ENCODE results near the gene CHGA.

Gene CHGA

DNA sequence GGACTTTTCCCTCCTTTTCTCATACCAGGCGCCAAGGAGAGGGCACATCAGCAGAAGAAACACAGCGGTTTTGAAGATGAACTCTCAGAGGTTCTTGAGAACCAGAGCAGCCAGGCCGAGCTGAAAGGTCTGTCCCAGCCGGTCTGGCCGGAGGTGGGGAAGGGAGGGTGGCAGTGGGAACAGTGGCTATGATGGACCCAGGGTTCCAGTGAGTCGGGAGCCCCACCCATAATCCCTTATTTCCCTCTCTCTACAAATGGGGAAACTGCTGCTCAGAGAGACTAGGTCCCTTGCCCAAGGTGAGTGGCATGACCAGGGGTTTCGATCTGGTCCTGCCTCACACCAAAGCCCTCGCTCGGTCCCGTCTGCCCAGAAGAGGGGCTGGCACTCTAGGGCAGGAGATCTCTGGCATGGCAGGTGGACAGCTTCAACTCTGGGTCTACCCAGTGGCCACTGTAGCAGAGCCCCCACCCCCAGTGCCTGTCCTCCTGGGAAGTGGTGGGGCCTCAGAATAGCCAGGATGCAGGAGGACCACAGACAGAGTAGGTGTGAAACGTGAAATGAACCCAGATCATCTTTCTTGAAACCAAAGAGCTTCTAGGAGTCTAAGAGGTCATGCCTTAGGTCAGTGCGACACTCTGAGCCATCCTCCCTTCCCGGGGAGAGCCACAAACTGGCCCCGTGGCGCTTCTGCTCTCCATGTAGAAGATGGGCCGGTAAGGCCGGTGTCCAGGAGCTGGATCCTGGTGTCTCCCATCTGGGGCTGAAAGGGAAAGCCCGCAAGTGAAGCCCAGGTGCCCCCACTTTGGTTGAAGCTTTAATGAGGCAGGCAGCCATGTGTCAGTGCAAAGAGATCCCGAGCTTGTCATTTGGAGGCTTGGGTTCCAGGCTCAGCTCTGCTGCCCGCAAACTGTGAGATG, 7.0 kb downstream of the CHGA start:
- DNase-seq (ENCODE audit: low spot score), result no peak

DNA sequence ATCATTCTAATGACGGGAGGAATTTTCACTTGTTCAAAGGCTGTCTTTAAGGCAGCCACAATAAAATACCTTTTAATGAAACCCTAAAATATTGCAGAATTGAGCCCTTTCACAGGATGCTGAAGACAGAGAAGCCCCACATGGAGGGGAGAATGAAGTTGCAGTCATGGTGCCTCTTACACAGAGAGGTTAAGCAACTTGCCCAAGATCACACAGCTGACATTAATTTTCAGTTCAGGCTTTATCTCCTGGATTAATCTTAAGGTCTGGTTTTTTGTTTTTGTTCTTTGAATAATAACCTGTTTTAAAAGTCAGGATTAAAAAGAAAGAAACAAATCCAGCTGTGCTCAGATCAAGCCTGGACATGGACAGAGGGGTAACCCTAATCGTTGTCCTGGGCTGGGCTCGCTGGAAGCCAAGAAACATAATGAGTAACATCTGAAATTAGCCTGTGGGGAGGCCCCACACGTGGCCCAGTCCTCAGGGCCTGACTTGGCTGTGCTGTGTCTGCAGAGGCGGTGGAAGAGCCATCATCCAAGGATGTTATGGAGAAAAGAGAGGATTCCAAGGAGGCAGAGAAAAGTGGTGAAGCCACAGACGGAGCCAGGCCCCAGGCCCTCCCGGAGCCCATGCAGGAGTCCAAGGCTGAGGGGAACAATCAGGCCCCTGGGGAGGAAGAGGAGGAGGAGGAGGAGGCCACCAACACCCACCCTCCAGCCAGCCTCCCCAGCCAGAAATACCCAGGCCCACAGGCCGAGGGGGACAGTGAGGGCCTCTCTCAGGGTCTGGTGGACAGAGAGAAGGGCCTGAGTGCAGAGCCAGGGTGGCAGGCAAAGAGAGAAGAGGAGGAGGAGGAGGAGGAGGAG, 8.0 kb downstream of the CHGA start:
- no peak for DNase-seq (ENCODE audit: low spot score)

DNA sequence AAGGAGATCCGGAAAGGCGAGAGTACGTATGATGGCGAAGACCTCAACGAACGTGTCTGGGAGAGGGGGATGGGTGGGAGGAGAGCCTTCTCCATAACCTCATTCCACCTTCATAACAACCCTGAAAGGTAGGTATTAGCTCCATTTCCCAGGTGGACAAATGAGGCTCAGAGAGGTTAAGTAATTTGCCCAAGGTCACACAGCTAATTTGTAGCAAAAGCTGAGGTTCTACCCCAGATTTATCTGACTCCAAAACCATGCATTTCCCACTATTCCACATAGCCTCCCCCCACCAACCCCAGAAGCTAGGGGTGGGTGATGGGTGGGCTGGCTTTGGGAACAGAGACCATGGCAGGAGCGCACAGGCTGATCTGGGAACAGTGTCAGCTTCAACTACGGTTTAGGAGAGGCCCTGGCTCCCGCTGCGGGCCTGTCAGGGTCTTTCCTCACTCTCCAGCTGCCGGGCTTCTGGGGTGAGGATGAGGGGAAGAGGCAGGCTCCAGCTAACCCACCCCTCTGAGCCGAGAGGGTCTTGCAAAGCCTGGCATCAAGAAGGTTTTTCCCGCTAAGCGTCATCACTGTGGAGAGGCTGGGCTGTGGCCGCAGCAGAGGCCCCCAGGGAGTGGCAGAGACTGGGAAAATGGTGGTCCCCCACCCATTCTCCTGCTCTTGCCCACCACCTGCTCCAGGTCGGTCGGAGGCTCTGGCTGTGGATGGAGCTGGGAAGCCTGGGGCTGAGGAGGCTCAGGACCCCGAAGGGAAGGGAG, 8.9 kb downstream of the CHGA start:
- DNase-seq (ENCODE audit: low spot score), result no peak

DNA sequence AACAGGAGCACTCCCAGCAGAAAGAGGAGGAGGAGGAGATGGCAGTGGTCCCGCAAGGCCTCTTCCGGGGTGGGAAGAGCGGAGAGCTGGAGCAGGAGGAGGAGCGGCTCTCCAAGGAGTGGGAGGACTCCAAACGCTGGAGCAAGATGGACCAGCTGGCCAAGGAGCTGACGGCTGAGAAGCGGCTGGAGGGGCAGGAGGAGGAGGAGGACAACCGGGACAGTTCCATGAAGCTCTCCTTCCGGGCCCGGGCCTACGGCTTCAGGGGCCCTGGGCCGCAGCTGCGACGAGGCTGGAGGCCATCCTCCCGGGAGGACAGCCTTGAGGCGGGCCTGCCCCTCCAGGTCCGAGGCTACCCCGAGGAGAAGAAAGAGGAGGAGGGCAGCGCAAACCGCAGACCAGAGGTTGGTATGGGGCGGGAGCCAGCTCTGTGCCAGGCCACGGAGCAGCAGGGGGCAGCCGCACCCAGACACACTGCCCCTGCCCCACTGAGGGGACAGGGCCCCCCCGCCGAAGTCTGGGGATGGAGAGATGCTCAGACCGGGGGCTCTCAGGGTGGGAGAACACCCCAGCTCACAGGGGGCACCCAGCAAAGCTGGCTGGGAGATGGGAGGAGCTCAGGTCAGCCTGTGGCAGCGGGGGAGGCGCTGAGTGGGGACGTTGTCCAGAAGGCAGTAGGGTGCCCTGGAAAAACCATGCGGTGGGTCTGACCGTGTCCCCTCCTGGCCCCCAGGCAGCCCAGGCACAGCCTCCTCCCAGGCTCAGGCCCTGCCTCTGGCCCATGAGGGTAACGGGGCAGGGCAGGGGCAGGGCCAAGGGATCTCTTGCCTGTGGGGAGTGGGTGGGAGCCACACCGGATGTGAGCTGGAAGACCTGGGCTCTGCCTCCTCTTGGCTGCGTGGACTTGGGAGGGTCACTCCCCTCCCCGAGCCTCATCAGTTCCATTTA, 9.8 kb downstream of the CHGA start:
- no peak for DNase-seq (ENCODE audit: low spot score)

DNA sequence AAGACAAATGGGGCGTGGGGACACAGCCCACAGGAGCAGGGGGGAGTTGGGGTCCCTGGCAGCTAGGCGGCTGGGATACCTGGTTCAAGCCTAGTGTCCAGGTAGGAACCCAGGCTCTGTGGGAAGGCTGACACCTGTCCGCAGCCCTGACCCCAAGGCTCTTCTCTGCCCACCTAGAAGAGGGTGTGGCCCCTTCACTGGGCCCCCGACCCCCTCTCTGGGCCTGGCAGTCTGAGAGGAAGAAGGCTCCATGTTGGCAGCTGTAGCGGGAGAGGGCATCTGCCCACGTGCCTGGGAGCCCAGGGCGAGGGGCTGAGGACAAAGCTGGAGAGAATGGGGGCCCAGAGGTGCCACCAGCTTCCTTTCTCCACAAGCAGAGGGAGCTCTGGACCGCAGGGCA, 10.5 kb downstream of the CHGA start:
- no peak for DNase-seq (ENCODE audit: low spot score)

DNA sequence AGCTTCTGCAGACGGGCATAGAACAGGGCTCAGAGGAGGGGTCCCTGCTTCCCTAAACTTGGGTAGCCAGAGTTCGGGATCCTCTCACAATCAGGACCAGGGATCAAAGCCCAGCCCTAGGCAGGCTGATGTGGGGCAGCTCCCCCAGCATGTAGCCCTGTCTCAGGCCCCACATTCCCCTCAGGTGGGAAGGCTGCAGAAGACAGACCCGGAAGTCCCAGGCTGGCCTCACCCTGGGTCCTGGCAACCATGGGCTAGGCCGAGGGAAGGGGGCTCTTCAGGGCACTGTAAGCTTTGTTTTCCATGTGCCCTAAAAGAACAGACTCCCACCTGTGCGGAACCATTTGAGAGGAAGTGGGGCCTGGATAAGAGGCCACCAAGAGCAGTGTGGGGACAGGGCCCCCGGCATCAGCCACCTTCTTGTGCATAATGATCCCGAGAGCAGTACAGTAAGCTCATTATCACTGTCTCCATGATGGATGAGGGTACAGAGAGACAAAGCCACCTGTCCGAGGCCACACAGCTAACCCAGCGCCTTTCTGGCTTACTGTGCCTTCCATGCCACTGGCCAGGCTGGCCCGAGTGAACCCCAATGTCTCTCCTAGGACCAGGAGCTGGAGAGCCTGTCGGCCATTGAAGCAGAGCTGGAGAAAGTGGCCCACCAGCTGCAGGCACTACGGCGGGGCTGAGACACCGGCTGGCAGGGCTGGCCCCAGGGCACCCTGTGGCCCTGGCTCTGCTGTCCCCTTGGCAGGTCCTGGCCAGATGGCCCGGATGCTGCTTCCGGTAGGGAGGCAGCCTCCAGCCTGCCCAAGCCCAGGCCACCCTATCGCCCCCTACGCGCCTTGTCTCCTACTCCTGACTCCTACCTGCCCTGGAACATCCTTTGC, 11.5 kb downstream of the CHGA start:
- no peak for DNase-seq (ENCODE audit: low spot score)

DNA sequence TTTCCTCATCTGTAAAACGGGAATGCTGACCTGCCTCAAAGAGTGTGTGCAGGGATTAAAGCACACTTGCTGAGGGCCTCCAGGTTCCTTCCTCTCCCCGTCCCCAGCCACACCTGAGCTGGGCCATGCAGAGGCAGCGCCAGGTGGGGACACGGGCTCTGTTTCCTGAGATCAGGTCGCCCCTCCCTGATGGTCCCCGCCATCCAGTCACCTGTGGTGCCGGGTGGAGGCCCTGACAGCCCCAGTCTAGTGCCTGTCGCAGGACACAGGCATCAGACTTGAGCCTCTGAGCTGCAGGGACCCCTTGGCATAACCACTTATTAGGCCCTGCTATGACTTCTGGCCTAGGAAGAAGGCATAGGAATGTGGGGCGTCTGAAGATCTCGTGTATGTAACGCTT, 12.5 kb downstream of the CHGA start:
- no peak for DNase-seq (ENCODE audit: low spot score)

DNA sequence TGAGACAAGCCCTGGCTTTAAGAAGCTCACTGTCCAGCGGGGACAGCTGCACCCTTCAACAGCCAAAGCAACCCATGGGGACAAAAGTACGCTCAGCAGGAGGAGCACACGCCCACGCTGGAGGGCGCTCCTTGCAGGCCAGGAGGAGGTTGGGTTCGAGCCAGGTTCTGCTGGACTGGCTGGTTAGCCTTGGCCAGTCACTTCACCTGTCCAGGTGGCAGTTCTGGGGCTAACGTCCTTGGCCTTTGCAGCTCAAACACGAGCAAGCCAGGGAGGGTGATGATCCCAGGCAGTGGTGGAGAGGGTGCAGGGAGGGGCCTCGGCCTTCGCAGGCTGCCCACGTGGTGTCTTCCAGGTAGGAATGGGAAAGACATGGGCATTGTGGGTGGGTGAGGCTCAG, 13.1 kb downstream of the CHGA start:
- DNase-seq (ENCODE audit: low spot score), result no peak

DNA sequence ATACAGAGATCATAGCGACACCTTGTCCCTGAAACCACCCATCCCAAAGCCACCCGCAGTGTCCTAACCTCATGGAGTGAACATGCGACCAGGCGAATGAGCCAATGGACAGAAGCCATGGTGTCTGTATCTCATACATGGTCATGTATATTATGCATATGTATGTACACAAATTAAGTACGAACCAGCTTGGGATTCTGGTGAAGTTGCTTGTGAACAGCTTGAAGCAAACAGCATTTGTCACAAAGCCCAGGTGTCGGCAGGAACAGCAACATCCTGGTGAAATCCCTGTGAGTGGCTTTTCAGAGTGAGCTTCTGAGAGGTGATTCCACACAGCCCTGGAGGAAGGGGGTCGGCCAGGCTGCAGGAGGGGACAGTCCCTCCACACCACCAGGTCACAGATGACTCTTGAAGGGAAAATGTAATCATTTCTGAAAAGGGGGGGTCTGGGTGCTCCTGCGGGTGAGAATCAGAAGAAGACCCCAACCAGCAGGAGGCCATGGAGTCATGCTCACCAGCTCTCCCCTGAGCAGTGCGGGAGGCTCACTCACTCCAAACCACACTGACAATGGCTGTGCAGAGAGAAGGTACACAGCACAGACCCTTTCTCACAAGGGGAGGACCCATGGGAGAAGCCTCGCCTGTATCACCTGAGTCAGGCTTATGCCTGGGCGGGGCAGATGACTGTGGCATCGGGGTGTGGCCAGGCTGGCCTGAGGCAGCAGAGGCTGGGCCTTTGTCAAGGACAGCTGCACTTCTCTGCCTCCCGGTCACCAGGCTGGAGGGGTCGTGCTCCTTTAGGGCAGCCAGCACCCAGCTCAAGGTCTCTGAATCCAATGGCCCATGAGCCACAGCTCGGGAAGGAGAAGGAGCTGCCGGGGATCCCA, 14.3 kb downstream of the CHGA start:
- no peak for DNase-seq (ENCODE audit: low spot score)

DNA sequence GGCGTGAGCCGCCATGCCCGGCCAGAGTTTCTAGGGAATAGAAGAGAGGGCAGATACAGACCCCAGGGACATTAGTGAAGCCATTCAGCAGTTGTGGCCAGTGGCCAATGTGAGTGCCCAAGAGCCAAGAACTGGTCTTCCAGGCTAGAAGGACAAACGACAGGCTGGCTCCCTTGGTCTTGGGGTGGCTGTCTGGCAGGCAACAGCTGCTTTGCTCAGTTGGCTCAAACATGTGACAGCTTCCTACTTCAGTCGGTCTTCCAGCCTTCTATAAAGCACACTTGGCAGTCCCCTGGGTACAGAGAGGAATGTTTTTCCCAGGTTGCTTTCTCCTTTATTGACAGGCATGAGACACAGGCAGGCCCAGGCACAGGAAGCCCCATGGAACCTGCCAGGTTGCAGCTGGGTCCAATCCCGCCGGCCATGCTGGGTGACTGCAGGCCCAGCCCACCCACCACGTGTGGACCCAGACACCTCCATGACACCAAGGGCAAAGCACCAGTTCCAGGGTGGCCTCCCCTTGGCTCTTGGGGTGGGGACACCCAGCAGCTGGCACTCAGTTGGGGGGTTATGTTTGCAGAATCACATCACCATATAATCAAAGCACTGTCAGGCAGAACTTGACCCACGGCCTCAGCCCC, 15.4 kb downstream of the CHGA start:
- no peak for DNase-seq (ENCODE audit: low spot score)

DNA sequence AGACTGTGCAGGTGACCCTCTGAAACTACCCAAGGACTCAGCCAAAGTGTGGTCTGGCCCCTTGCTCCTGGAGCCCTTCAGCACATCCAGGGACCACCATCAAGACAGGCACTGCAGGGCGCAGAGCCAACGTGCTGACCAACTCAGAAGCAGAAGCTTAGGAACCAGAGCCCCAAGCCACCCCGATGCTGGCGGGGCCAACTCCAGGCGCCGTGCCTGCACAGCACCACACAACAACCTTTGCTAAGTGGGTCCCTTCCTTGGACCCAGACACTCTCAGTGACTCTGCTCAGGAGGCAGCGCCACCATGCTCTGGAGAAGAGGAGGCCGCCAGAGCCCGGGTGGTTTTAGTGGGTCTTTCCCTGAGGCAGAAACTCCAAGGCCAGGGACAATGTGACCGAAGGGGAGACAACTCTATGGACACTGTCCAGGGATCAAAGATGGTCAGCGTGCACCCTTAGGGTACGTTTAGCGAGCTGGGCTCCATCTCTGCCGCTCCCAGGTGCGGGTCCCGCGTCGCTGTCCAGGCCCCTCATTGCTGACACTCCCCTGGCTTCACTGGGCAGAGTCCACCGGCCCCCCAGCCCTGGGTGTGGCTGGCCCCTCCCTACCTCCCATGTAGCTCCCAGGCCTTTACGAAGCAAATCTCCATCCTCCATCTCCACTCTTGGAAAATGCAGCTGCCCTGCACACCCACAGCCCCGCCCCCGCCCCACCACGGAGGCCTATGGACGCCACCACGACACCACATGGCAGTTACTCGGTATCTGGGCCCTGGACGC, 16.1 kb downstream of the CHGA start:
- DNase-seq (ENCODE audit: low spot score), result no peak

DNA sequence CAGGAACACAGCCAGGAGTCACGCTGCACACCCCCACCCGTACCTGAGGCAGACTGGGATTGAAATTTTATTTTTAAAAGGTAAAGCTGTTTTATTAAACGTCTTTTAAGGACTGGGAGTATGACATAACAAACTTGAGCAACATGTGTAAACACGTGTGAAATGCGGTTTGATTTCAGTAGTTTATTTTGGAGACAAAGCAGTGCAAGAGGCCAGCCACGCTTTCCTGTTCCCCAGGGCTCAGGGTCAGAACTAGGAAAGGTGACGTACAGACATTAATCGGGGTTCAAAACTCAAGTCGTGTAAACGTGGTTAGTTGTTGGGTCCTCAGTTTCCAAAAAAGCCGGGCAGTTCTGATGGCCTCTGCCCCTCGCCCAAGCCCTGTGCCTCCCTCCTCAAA, 16.7 kb downstream of the CHGA start:
- DNase-seq (ENCODE audit: low spot score), result no peak

DNA sequence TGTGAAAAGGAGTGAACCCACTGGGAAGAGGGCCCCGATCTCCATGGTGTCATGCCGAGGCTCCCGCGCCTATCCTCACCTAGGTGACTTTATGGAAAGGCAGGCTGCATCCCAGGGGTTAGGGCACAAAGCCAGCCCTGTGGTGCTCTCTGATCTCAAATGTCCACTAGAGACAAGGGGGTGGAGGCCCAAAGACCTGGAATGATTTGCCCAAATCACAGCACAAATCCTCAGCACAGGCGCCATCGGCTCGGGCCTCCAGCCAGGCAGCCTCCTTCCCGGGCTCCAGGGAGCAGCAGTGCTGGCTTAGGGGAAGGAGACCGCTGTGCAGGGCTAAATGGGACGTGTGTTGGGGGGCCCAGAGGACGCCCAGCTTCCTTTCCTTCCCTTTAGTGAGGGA, 17.6 kb downstream of the CHGA start:
- DNase-seq (ENCODE audit: low spot score), result no peak

DNA sequence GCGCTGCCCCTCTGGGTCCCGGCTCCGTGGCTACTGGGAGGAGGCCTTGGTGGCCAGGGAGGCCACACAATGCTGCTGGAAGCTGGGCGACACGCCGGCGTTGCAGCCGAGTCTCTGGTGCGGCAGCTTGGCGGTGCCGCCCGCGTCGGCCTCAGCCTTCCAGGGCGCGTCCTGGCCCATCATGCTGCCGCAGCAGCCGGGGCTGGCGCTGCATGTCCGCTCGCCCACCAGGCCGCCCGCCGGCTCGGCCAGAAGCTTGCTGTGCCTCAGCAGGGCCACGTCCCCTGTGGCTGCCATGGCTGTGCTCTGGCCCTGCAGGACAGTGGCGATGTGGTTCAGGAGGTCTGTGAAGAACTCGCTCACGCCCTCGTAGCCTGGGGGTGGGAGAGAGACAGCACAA, 18.6 kb downstream of the CHGA start:
- DNase-seq (ENCODE audit: low spot score), result no peak

DNA sequence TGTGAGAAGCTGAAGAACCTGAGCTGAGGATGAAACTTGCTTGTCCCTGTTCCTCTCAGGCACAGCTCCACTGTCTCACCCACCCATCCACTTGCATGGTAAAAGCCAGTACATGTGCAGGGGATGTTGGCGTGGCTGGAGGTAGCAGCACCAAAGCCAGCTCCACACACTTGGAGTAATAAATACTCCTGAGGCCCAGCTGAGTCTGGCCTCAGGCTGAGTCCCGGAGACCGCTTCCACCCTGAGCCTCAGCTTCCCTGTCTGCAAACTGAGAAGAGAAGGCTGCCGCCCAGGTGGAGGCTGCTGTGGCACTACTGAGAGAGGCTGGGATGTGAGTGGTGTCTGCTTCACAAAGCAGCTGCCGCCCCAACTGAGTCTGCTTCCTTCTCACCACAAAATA, 19.2 kb downstream of the CHGA start:
- DNase-seq (ENCODE audit: low spot score), result no peak

DNA sequence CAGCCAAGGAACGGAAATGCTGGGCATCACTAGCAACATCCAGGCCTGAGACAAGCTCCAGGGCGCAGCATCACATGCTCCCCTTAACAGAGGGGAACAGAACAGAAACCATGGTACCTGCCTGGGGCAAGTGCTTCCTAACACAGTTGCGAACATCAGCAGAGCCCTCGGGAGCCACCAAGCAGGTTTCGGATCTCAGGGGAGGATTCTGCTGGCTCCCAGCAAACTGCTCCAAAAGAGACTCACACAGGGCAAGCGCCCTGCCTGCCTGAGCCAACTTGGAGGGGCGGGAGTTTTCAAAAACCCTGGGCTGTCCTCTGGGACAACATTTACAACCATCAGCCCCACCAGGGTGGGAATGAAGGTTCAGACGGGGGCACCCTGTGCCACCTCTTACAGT, 19.6 kb downstream of the CHGA start:
- DNase-seq (ENCODE audit: low spot score), result no peak

DNA sequence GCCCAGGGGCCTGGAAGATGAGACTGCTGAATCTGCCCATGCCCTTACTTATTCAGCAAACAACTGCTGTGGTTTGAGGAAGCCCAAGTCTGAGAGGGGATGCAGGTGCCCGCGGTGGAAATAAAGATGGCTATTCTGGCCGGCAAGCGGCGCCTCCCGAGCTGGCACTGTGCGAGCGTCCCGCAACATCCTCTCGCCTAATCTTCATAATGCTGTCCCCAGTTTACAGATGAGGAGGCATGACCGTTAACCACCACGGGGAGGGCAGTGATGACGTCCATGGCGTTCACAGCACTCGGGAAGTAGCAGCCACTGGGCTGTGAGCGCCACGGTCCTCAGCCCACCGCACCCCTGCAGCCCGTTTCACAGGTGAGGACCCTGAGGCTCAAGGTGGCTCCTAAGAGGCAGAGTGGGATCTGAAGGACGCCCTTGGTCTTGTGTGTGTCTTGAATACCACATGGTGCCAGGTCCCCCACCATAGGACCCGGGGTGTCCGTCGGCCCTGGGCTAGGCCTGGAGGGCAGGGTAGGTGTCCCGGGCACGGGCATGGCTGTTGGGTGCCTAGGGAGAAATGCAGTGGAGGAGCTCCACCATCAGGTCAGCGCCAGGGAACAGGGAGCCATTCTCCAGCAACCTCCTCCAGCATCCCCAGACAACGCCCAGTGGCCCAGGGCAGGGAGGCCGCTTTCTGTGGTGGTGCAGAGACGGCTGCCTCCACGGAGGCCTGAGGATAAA, 20.2 kb downstream of the CHGA start:
- no peak for DNase-seq (ENCODE audit: low spot score)

All from iPS-NIHi11 (cell line).